Neural progenitor cell (in vitro differentiated cells): ENCODE measurements around the gene PSD4. TPM values are rescaled to one million over a fixed set of nuclear protein-coding genes. Genes with fewer than 3 reads are reported as not detected.

Experiments used
- DNase-seq: peaks from one replicate; pipeline ENCODE4 v3.0.0-alpha.2; 2016; ENCODE audit warnings: low spot score
- H2AFZ ChIP-seq: fragments of 200-600 bp; sonication (generic); replicated peaks from 2 replicates; pipeline ENCODE4 v1.6.1; 2016; ENCODE audit warnings: antibody characterized with exemption
- H3F3A ChIP-seq: fragments of 200-600 bp; sonication (generic); 2 replicates; pipeline ENCODE4 v1.6.1; 2016; ENCODE audit warnings: antibody characterized with exemption, low read depth
- H3K27ac ChIP-seq: fragments of 200-600 bp; sonication (generic); 2 replicates; pipeline ENCODE4 v1.5.1; 2016; ENCODE audit warnings: mild to moderate bottlenecking
- H3K27me3 ChIP-seq: fragments of 200-600 bp; sonication (generic); 2 replicates; pipeline ENCODE4 v1.6.1; 2016; ENCODE audit warnings: mild to moderate bottlenecking, moderate library complexity
- H3K36me3 ChIP-seq: fragments of 200-600 bp; sonication (generic); 2 replicates; pipeline ENCODE4 v1.5.1; 2016
- H3K4me1 ChIP-seq: fragments of 200-600 bp; sonication (generic); 2 replicates; pipeline ENCODE4 v1.6.1; 2016; ENCODE audit warnings: mixed run types
- H3K4me2 ChIP-seq: fragments of 200-600 bp; sonication (generic); 2 replicates; pipeline ENCODE4 v1.6.1; 2016
- H3K4me3 ChIP-seq: fragments of 200-600 bp; sonication (generic); 2 replicates; pipeline ENCODE4 v1.5.1; 2016
- H3K79me2 ChIP-seq: fragments of 200-600 bp; sonication (generic); 2 replicates; pipeline ENCODE4 v1.6.1; 2016; ENCODE audit warnings: low read depth
- H3K9ac ChIP-seq: fragments of 200-600 bp; sonication (generic); 2 replicates; pipeline ENCODE4 v1.6.1; 2016
- H3K9me3 ChIP-seq: fragments of 200-600 bp; sonication (generic); 2 replicates; pipeline ENCODE4 v1.5.1; 2016; ENCODE audit warnings: low read depth
- H4K20me1 ChIP-seq: fragments of 200-600 bp; sonication (generic); 2 replicates; pipeline ENCODE4 v1.6.1; 2016; ENCODE audit warnings: low read depth
- H3K27ac Mint-ChIP-seq: 3 replicates; pipeline ENCODE4 v1.8.0; 2021; ENCODE audit warnings: mixed read lengths
- H3K27me3 Mint-ChIP-seq: 2 replicates; pipeline ENCODE4 v1.8.0; 2022; ENCODE audit warnings: low read depth, mild to moderate bottlenecking, inconsistent platforms, moderate library complexity, mixed read lengths; ENCODE audit not compliant: insufficient read depth
- H3K36me3 Mint-ChIP-seq: 3 replicates; pipeline ENCODE4 v1.8.0; 2021; ENCODE audit warnings: mixed read lengths
- H3K4me1 Mint-ChIP-seq: 3 replicates; pipeline ENCODE4 v1.8.0; 2021; ENCODE audit warnings: mixed read lengths
- H3K4me3 Mint-ChIP-seq: 3 replicates; pipeline ENCODE4 v1.8.0; 2021; ENCODE audit warnings: mild to moderate bottlenecking, moderate library complexity, mixed read lengths
- H3K9me3 Mint-ChIP-seq: 3 replicates; pipeline ENCODE4 v1.8.0; 2020; ENCODE audit warnings: mixed read lengths
- CTCF ChIP-seq: fragments of 200-600 bp; sonication (generic); IDR thresholded peaks from 2 replicates; pipeline ENCODE4 v1.5.1; 2017; ENCODE audit warnings: antibody characterized with exemption, mild to moderate bottlenecking
- EZH2 ChIP-seq: fragments of 200-600 bp; sonication (generic); IDR thresholded peaks from 2 replicates; pipeline ENCODE4 v1.6.1; 2017; ENCODE audit warnings: antibody characterized with exemption, mild to moderate bottlenecking, moderate library complexity
- EZH2phosphoT487 ChIP-seq: fragments of 200-600 bp; sonication (generic); IDR thresholded peaks from 2 replicates; pipeline ENCODE4 v1.6.1; 2017; ENCODE audit warnings: antibody characterized with exemption
- total RNA-seq: library from RNA; depleted of rRNA; stranded (reverse); fragments of >200 nt; gene quantifications from 2 replicates; pipeline ENCODE4 v1.2.3, GENCODE V29; 2015; ENCODE audit warnings: low replicate concordance

Gene PSD4
- total RNA-seq, 1 donor from 2014 or later, result 0.02 TPM

- H3K4me3 Mint-ChIP-seq, result no peak overlapping the region
- H2AFZ ChIP-seq, result no peak overlapping the region
- H3K27me3 ChIP-seq, result peaks cover 4% of the 10 kb centered on the region
- H3K4me3 ChIP-seq, result no peak overlapping the region
- TF ChIP-seq CTCF, result no peak
- TF ChIP-seq EZH2, result no peak
- no peak for TF ChIP-seq EZH2phosphoT487
- no peak overlapping the region for H3K4me2 ChIP-seq
- no peaks in the 10 kb centered on the region for H4K20me1 ChIP-seq
- H3K9me3 Mint-ChIP-seq, result peaks cover 4% of the 10 kb centered on the region
- H3K27ac ChIP-seq, result no peak overlapping the region
- H3K9me3 ChIP-seq, result no peaks in the 10 kb centered on the region
- no peaks in the 10 kb centered on the region for H3K36me3 ChIP-seq
- H3K36me3 Mint-ChIP-seq, result no peaks in the 10 kb centered on the region
- H3K27me3 Mint-ChIP-seq, result peaks cover 7% of the 10 kb centered on the region
- H3K4me1 Mint-ChIP-seq, result peaks cover 29% of the 10 kb centered on the region
- H3K4me1 ChIP-seq, result peaks cover 11% of the 10 kb centered on the region
- H3F3A ChIP-seq, result no peaks in the 10 kb centered on the region
- H3K9ac ChIP-seq, result no peak overlapping the region
- no peak for DNase-seq
- H3K79me2 ChIP-seq, result no peaks in the 10 kb centered on the region
- peak overlapping the region; percentile 22 for H3K27ac Mint-ChIP-seq
Measured at GRCh38 chr2:113167115-113167932, 6.4 kb upstream of the PSD4 start.

GRCh38 chr2:113167962-113168340, 5.8 kb upstream of the PSD4 start:
- Mint-ChIP-seq H3K27ac (no peak overlapping the region), H3K27me3 (peaks cover 7% of the 10 kb centered on the region), H3K36me3 (no peaks in the 10 kb centered on the region), H3K4me3 (no peak overlapping the region), H3K9me3 (peaks cover 4% of the 10 kb centered on the region), H3K4me1 (peaks cover 29% of the 10 kb centered on the region)
- H2AFZ ChIP-seq, result no peak overlapping the region
- peaks cover 11% of the 10 kb centered on the region for H3K4me1 ChIP-seq
- no peak overlapping the region for H3K9ac ChIP-seq
- DNase-seq, result no peak
- TF ChIP-seq EZH2phosphoT487 (no peak), EZH2 (no peak), CTCF (no peak)
- H3K27me3 ChIP-seq, result peaks cover 4% of the 10 kb centered on the region
- no peaks in the 10 kb centered on the region for H3K9me3 ChIP-seq
- no peaks in the 10 kb centered on the region for H3K36me3 ChIP-seq
- H3F3A ChIP-seq, result no peaks in the 10 kb centered on the region
- H4K20me1 ChIP-seq, result no peaks in the 10 kb centered on the region
- no peak overlapping the region for H3K27ac ChIP-seq
- no peak overlapping the region for H3K4me3 ChIP-seq
- no peak overlapping the region for H3K4me2 ChIP-seq
- H3K79me2 ChIP-seq, result no peaks in the 10 kb centered on the region

GRCh38 chr2:113169002-113169530, 4.7 kb upstream of the PSD4 start:
- H3K9me3 ChIP-seq, result no peaks in the 10 kb centered on the region
- no peaks in the 10 kb centered on the region for H3K79me2 ChIP-seq
- H3K4me1 Mint-ChIP-seq, result peaks cover 33% of the 10 kb centered on the region
- no peak overlapping the region for H2AFZ ChIP-seq
- H3K27me3 Mint-ChIP-seq, result peaks cover 11% of the 10 kb centered on the region
- DNase-seq, result no peak
- H3K4me3 Mint-ChIP-seq, result no peak overlapping the region
- TF ChIP-seq CTCF, result no peak
- no peak for TF ChIP-seq EZH2
- TF ChIP-seq EZH2phosphoT487, result no peak
- no peak overlapping the region for H3K4me2 ChIP-seq
- H3K27ac Mint-ChIP-seq, result no peak overlapping the region
- no peak overlapping the region for H3K4me3 ChIP-seq
- H3K27ac ChIP-seq, result no peak overlapping the region
- H3K9ac ChIP-seq, result no peak overlapping the region
- peaks cover 4% of the 10 kb centered on the region for H3K9me3 Mint-ChIP-seq
- no peaks in the 10 kb centered on the region for H3F3A ChIP-seq
- H4K20me1 ChIP-seq, result no peaks in the 10 kb centered on the region
- peaks cover 11% of the 10 kb centered on the region for H3K4me1 ChIP-seq
- peaks cover 2% of the 10 kb centered on the region for H3K27me3 ChIP-seq
- H3K36me3 Mint-ChIP-seq, result no peaks in the 10 kb centered on the region
- no peaks in the 10 kb centered on the region for H3K36me3 ChIP-seq
